Measurements from ENCODE around the gene KCNG2.

Gene KCNG2

GRCh38 chr18:79910563-79911343 lies 113.0 kb downstream of the KCNG2 start:
- DNase-seq (ENCODE audit: low spot score): no peak

GRCh38 chr18:79911344-79912270 lies 113.9 kb downstream of the KCNG2 start:
- no peak for DNase-seq (ENCODE audit: low spot score)

GRCh38 chr18:79912409-79912991 lies 114.8 kb downstream of the KCNG2 start:
- no peak for DNase-seq (ENCODE audit: low spot score)

- no peak for DNase-seq (ENCODE audit: low spot score)
Observed at GRCh38 chr18:79912994-79913831, 115.5 kb downstream of the KCNG2 start.

GRCh38 chr18:79914614-79915160 lies 116.9 kb downstream of the KCNG2 start:
- no peak for DNase-seq (ENCODE audit: low spot score)

GRCh38 chr18:79915161-79916127 lies 117.7 kb downstream of the KCNG2 start:
- no peak for DNase-seq (ENCODE audit: low spot score)

GRCh38 chr18:79916128-79916494 lies 118.4 kb downstream of the KCNG2 start:
- no peak for DNase-seq (ENCODE audit: low spot score)

GRCh38 chr18:79916546-79917168 lies 118.9 kb downstream of the KCNG2 start:
- DNase-seq (ENCODE audit: low spot score): no peak

- DNase-seq (ENCODE audit: low spot score): no peak
Observed at GRCh38 chr18:79917169-79917852, 119.6 kb downstream of the KCNG2 start.

GRCh38 chr18:79917853-79918614 lies 120.3 kb downstream of the KCNG2 start:
- DNase-seq (ENCODE audit: low spot score): no peak

GRCh38 chr18:79918615-79919011 lies 120.9 kb downstream of the KCNG2 start:
- DNase-seq (ENCODE audit: low spot score): no peak

GRCh38 chr18:79919089-79919488 lies 121.4 kb downstream of the KCNG2 start:
- no peak for DNase-seq (ENCODE audit: low spot score)

- DNase-seq (ENCODE audit: low spot score): no peak
Observed at GRCh38 chr18:79921984-79922965, 124.5 kb downstream of the KCNG2 start.

- DNase-seq (ENCODE audit: low spot score): no peak
Observed at GRCh38 chr18:79922971-79923411, 125.3 kb downstream of the KCNG2 start.

GRCh38 chr18:79923896-79924585 lies 126.3 kb downstream of the KCNG2 start:
- DNase-seq (ENCODE audit: low spot score): no peak

All from GM03348 (cell line).